T-helper 2 cell treated with Interferon-gamma antibody and Interleukin-4, amounts not matched to agents 5 μg/mL and 100 μg/mL, for 36 hours (primary cell): ENCODE data around the gene NACA2.
"Not testable (repeated sequence)": the region's sequence is repeated elsewhere in the genome, so short reads cannot be mapped to it uniquely, and the experiment has no call there.

ENCODE experiments used
- DNase-seq: peaks from one replicate; pipeline ENCODE4 v3.0.0; 2021; ENCODE audit warnings: low spot score
- H3K27ac Mint-ChIP-seq: one replicate; pipeline ENCODE4 v1.8.0; 2021; ENCODE audit warnings: mild to moderate bottlenecking, mixed read lengths
- H3K27me3 Mint-ChIP-seq: one replicate; pipeline ENCODE4 v1.8.0; 2021; ENCODE audit warnings: low read depth, mixed read lengths
- H3K36me3 Mint-ChIP-seq: one replicate; pipeline ENCODE4 v1.8.0; 2021; ENCODE audit warnings: low read depth, mixed read lengths
- H3K4me1 Mint-ChIP-seq: one replicate; pipeline ENCODE4 v1.8.0; 2021; ENCODE audit warnings: low read depth, mixed read lengths
- H3K4me3 Mint-ChIP-seq: one replicate; pipeline ENCODE4 v1.8.0; 2022; ENCODE audit warnings: mild to moderate bottlenecking, moderate library complexity, mixed read lengths
- H3K9me3 Mint-ChIP-seq: one replicate; pipeline ENCODE4 v1.8.0; 2021; ENCODE audit warnings: mixed read lengths

NACA2 gene

GRCh38 chr17:61591930-61592329 is 911 bp upstream of the NACA2 start:
- Mint-ChIP-seq H3K4me3 (no peak overlapping the region), H3K36me3 (no peaks in the 10 kb centered on the region), H3K27me3 (peaks cover 11% of the 10 kb centered on the region), H3K9me3 (no peaks in the 10 kb centered on the region), H3K27ac (no peak overlapping the region), H3K4me1 (no peaks in the 10 kb centered on the region)
- no peak for DNase-seq

- Mint-ChIP-seq H3K4me3 (no peak overlapping the region), H3K36me3 (no peaks in the 10 kb centered on the region), H3K27me3 (peaks cover 12% of the 10 kb centered on the region), H3K4me1 (no peaks in the 10 kb centered on the region), H3K9me3 (no peaks in the 10 kb centered on the region), H3K27ac (no peak overlapping the region)
- DNase-seq: no peak
Measured at GRCh38 chr17:61589990-61590389, 1.0 kb downstream of the NACA2 start.

- Mint-ChIP-seq H3K36me3 (no peaks in the 10 kb centered on the region), H3K9me3 (no peaks in the 10 kb centered on the region), H3K4me3 (no peak overlapping the region), H3K27me3 (peaks cover 14% of the 10 kb centered on the region), H3K4me1 (no peaks in the 10 kb centered on the region), H3K27ac (no peak overlapping the region)
- no peak for DNase-seq
Measured at GRCh38 chr17:61587807-61588660, 3.0 kb downstream of the NACA2 start.

- no peak overlapping the region for H3K4me3 Mint-ChIP-seq
- H3K4me1 Mint-ChIP-seq: no peaks in the 10 kb centered on the region
- DNase-seq: no peak
- H3K9me3 Mint-ChIP-seq: no peaks in the 10 kb centered on the region
- H3K27ac Mint-ChIP-seq: no peak overlapping the region
- no peaks in the 10 kb centered on the region for H3K36me3 Mint-ChIP-seq
- peaks cover 14% of the 10 kb centered on the region for H3K27me3 Mint-ChIP-seq
Measured at GRCh38 chr17:61587242-61587641, 3.8 kb downstream of the NACA2 start.

GRCh38 chr17:61586622-61587021 is 4.4 kb downstream of the NACA2 start:
- not testable (repeated sequence) for H3K4me1 Mint-ChIP-seq, H3K9me3 Mint-ChIP-seq, H3K36me3 Mint-ChIP-seq, H3K4me3 Mint-ChIP-seq, DNase-seq, H3K27ac Mint-ChIP-seq
- H3K27me3 Mint-ChIP-seq: peaks cover 19% of the 10 kb centered on the region

- Mint-ChIP-seq H3K27ac (no peak overlapping the region), H3K36me3 (no peaks in the 10 kb centered on the region), H3K27me3 (peaks cover 24% of the 10 kb centered on the region), H3K4me1 (no peaks in the 10 kb centered on the region), H3K4me3 (no peak overlapping the region), H3K9me3 (no peaks in the 10 kb centered on the region)
- no peak for DNase-seq
Measured at GRCh38 chr17:61586031-61586566, 4.9 kb downstream of the NACA2 start.

GRCh38 chr17:61584866-61585265 is 6.2 kb downstream of the NACA2 start:
- Mint-ChIP-seq H3K36me3 (no peaks in the 10 kb centered on the region), H3K27me3 (peaks cover 30% of the 10 kb centered on the region), H3K4me3 (no peak overlapping the region), H3K9me3 (no peaks in the 10 kb centered on the region), H3K27ac (no peak overlapping the region), H3K4me1 (no peaks in the 10 kb centered on the region)
- DNase-seq: no peak

- H3K27me3 Mint-ChIP-seq: peaks cover 33% of the 10 kb centered on the region
- DNase-seq: no peak
- no peak overlapping the region for H3K27ac Mint-ChIP-seq
- H3K9me3 Mint-ChIP-seq: no peaks in the 10 kb centered on the region
- no peak overlapping the region for H3K4me3 Mint-ChIP-seq
- H3K36me3 Mint-ChIP-seq: no peaks in the 10 kb centered on the region
- H3K4me1 Mint-ChIP-seq: no peaks in the 10 kb centered on the region
Measured at GRCh38 chr17:61584266-61584665, 6.8 kb downstream of the NACA2 start.

- no peak for DNase-seq
- Mint-ChIP-seq H3K27me3 (peaks cover 33% of the 10 kb centered on the region), H3K4me3 (no peak overlapping the region), H3K9me3 (no peaks in the 10 kb centered on the region), H3K4me1 (no peaks in the 10 kb centered on the region), H3K27ac (no peak overlapping the region), H3K36me3 (no peaks in the 10 kb centered on the region)
Measured at GRCh38 chr17:61583660-61584264, 7.3 kb downstream of the NACA2 start.

- no peak for DNase-seq
- H3K4me3 Mint-ChIP-seq: no peak overlapping the region
- no peak overlapping the region for H3K27ac Mint-ChIP-seq
- H3K36me3 Mint-ChIP-seq: no peaks in the 10 kb centered on the region
- no peaks in the 10 kb centered on the region for H3K4me1 Mint-ChIP-seq
- H3K9me3 Mint-ChIP-seq: no peaks in the 10 kb centered on the region
- H3K27me3 Mint-ChIP-seq: peaks cover 31% of the 10 kb centered on the region
Measured at GRCh38 chr17:61583242-61583641, 7.8 kb downstream of the NACA2 start.

- Mint-ChIP-seq H3K27me3 (peaks cover 31% of the 10 kb centered on the region), H3K4me1 (no peaks in the 10 kb centered on the region), H3K27ac (no peak overlapping the region), H3K36me3 (no peaks in the 10 kb centered on the region), H3K9me3 (no peaks in the 10 kb centered on the region), H3K4me3 (no peak overlapping the region)
- no peak for DNase-seq
Measured at GRCh38 chr17:61582593-61582992, 8.4 kb downstream of the NACA2 start.

- H3K4me1 Mint-ChIP-seq: no peaks in the 10 kb centered on the region
- DNase-seq: no peak
- peaks cover 28% of the 10 kb centered on the region for H3K27me3 Mint-ChIP-seq
- H3K4me3 Mint-ChIP-seq: no peak overlapping the region
- H3K36me3 Mint-ChIP-seq: no peaks in the 10 kb centered on the region
- H3K27ac Mint-ChIP-seq: no peak overlapping the region
- H3K9me3 Mint-ChIP-seq: no peaks in the 10 kb centered on the region
Measured at GRCh38 chr17:61581611-61582349, 9.2 kb downstream of the NACA2 start.

- Mint-ChIP-seq H3K36me3 (no peaks in the 10 kb centered on the region), H3K27me3 (peaks cover 31% of the 10 kb centered on the region), H3K9me3 (no peaks in the 10 kb centered on the region), H3K4me1 (no peaks in the 10 kb centered on the region), H3K4me3 (no peak overlapping the region), H3K27ac (no peak overlapping the region)
- no peak for DNase-seq
Measured at GRCh38 chr17:61580502-61580901, 10.5 kb downstream of the NACA2 start.

- Mint-ChIP-seq H3K4me3 (no peak overlapping the region), H3K27me3 (peaks cover 31% of the 10 kb centered on the region), H3K27ac (no peak overlapping the region), H3K4me1 (no peaks in the 10 kb centered on the region), H3K9me3 (no peaks in the 10 kb centered on the region), H3K36me3 (no peaks in the 10 kb centered on the region)
- no peak for DNase-seq
Measured at GRCh38 chr17:61579961-61580360, 11.1 kb downstream of the NACA2 start.
